BJ (cell line): ENCODE results near the gene HSF4. TPM values are rescaled to one million over a fixed set of nuclear protein-coding genes. Genes with fewer than 3 reads are reported as not detected.
A peak's percentile ranks its signal among the peaks of the same experiment; 100 is the strongest.

Experiments used
- CTCF ChIA-PET: fragments of 350-600 bp; formaldehyde crosslinking; extraction: SDS; loops from one replicate; lab custom pipeline; 2021; ENCODE audit warnings: antibody characterized with exemption, inconsistent platforms; lab: Yijun Ruan, JAX
- POLR2A ChIA-PET: fragments of 300-600 bp; sonication (Branson Sonifier 250); formaldehyde crosslinking; extraction: SDS; loops from one replicate; lab custom pipeline; 2021; ENCODE audit warnings: antibody characterized with exemption; lab: Charles Lee
- DNase-seq: peaks from one replicate; pipeline ENCODE4 v3.0.0-alpha.2; 2011; ENCODE audit warnings: low read depth
- H3K27me3 ChIP-seq: 2 replicates; pipeline ENCODE4 v1.6.0; 2011; ENCODE audit warnings: low read length; ENCODE audit not compliant: control insufficient read depth, insufficient read depth
- H3K36me3 ChIP-seq: 2 replicates; pipeline ENCODE4 v1.5.1; 2011; ENCODE audit warnings: low read length; ENCODE audit not compliant: control insufficient read depth, insufficient read depth
- H3K4me3 ChIP-seq: 2 replicates; pipeline ENCODE4 v1.5.1; 2011; ENCODE audit warnings: low read depth, mild to moderate bottlenecking, control low read depth, low read length
- CTCF ChIP-seq: IDR thresholded peaks from 2 replicates; pipeline ENCODE4 v1.5.1; 2011; ENCODE audit warnings: low read depth, mild to moderate bottlenecking, control low read depth, inconsistent platforms, low read length, moderate library complexity; ENCODE audit not compliant: insufficient read depth
- polyA plus RNA-seq: library from polyadenylated mRNA; depleted of rRNA; stranded (reverse); fragments of >200 nt; gene quantifications from 2 replicates; pipeline ENCODE4 v1.2.3, GENCODE V29; 2011

The HSF4 gene
- polyA plus RNA-seq, 1 experiment: 4.1 TPM

GRCh38 chr16:67184995-67185650 is 20.6 kb downstream of the HSF4 start:
- peak; percentile 93 for TF ChIP-seq CTCF
- no peaks in the 10 kb centered on the region for H3K27me3 ChIP-seq
- ChIA-PET CTCF (interaction anchor here (0.7 to 3.1 kb wide), 35 partner anchors 10 to 305 kb away, joined by 3 to 26 read pairs (median 4); partner anchors contain the start of genes B3GNT9, CES3, CES4A and NOL3), POLR2A (no interaction called here)
- no peak for DNase-seq
- no peaks in the 10 kb centered on the region for H3K36me3 ChIP-seq
- H3K4me3 ChIP-seq: no peak overlapping the region

- Histone ChIP-seq H3K27me3 (no peaks in the 10 kb centered on the region), H3K4me3 (no peak overlapping the region), H3K36me3 (no peaks in the 10 kb centered on the region)
- ChIA-PET POLR2A (no interaction called here), CTCF (interaction anchor here (0.8 to 3.1 kb wide), 34 partner anchors 9 to 304 kb away, joined by 3 to 26 read pairs (median 4); partner anchors contain the start of genes B3GNT9, CES3, CES4A and NOL3)
- TF ChIP-seq CTCF: no peak
- DNase-seq: no peak
These were observed 21.1 kb downstream of the HSF4 start for GRCh38 chr16:67185651-67186134.

DNA sequence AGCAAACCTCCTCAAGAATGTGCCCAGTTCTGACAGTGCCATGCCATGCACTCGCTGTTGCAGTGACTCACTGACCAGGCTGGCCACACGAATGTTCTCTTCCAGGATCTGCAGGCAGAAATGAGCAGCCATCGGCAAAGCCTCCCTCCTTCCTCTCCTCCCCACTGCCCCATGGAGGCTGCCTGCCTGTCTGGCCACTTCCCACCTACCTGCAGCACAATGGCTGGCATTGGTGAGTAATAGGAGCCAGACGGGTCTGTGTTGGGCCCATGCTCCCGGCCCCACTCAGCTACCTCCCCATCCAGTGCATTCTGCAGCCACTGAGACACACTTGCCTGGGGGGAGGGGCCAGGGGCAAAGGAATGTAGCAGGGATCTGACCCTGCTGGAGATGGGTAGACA is 22.0 kb downstream of the HSF4 start:
- POLR2A ChIA-PET: no interaction called here
- CTCF ChIA-PET: interaction anchor here (1.1 to 3.1 kb wide), 10 partner anchors 11 to 291 kb away, joined by 3 to 17 read pairs (median 6); partner anchors contain the start of genes CES4A and ELMO3
- DNase-seq: no peak
- no peak for TF ChIP-seq CTCF
- Histone ChIP-seq H3K4me3 (no peak overlapping the region), H3K36me3 (no peaks in the 10 kb centered on the region), H3K27me3 (no peaks in the 10 kb centered on the region)

DNA sequence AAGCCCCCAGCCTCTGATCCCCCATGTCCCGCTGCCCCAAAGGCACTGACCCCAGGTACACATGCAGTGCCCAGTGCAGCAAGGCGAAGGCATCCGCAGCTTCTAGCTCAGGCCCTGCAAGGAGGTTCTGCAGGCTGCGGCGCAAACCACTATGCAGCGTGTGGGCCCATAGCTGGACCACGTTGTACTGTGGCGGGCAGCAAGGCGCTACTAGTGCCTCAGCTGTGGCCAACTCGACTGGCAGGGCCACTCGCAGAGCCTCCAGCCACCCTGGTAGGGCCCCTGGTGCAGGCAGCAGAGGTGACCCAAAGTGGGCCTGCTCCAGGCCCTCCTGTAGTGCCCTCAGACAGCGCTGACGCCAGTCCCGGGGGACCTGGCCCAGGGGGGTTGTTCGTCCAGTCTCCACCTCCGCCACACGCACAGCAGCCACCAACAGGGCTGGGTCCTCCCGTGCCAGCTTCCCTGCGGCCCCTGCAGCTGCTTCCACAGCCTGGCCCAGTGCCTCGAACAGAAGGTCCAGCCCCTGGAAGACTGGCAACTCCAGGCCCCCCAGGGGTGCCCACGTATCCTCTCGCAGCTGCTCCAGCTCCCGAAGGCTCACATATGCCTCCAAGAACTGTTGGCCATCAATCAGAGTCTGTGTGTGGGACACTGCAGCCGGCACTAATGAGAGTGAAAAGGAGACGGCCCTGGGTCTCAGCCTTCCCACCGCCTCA is 22.8 kb downstream of the HSF4 start:
- H3K36me3 ChIP-seq: no peaks in the 10 kb centered on the region
- H3K27me3 ChIP-seq: no peaks in the 10 kb centered on the region
- ChIA-PET CTCF (interaction anchor here (1.1 to 2.6 kb wide), 7 partner anchors 10 to 292 kb away, joined by 3 to 17 read pairs (median 6); partner anchors contain the start of gene ELMO3), POLR2A (no interaction called here)
- no peak for TF ChIP-seq CTCF
- no peak for DNase-seq
- no peak overlapping the region for H3K4me3 ChIP-seq

- Histone ChIP-seq H3K4me3 (no peak overlapping the region), H3K27me3 (no peaks in the 10 kb centered on the region), H3K36me3 (no peaks in the 10 kb centered on the region)
- TF ChIP-seq CTCF: no peak
- no peak for DNase-seq
- CTCF ChIA-PET: interaction anchor here (1.7 to 2.6 kb wide), 3 partner anchors 9 to 33 kb away, joined by 6 to 9 read pairs (median 7); partner anchors contain the start of gene ELMO3
- POLR2A ChIA-PET: no interaction called here
These were observed 23.8 kb downstream of the HSF4 start for GRCh38 chr16:67188323-67188722.
